ENCODE data around the gene PROSER2.

The PROSER2 gene

DNA sequence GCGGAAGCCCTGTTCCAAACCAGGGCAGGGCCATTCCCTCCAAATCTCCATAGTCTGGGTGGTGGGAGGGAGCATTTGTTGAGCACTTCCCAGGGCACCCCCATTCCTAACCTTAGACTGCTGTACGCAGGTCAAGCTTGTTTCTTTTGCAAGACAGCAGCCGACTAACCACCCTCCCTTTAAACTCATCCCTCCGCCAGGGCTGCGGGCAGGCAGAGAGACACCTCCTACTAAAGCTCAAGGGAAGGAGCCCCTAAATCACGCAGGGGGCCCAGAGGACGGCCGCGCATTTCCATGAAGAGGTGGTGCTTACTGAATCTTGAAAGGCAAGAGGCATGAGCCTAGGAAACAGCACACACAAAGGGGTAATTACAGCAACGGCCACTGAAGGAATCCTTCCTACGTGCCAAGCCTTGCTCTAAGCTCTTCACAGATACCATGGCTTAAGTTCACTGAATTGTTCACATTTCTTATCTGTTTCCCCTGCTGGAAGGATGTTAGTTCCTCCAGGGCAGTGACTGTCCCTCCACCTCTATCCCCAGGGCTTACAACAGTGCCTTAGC is 90.0 kb downstream of the PROSER2 start:
- DNase-seq, result no peak

DNA sequence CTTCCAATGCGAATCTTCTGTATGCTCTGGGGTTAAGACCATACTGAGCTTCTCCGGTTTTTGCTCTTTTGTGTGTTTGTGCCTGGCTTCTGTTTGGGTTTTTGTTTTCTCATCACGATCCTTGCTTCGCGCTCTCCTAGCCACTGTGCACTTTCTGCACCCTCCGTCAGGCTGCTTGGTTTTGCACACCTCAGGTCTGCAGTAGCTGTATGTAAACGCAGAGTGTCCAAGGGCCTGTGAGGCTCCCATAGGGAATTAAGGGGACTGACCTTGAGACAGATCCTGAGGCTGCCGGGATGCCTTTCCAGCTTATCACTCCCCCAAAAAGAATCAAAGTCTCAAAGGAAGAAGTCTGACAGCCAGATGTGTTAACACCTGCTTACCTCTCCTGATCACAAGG is 95.2 kb downstream of the PROSER2 start:
- no peak for DNase-seq

DNA sequence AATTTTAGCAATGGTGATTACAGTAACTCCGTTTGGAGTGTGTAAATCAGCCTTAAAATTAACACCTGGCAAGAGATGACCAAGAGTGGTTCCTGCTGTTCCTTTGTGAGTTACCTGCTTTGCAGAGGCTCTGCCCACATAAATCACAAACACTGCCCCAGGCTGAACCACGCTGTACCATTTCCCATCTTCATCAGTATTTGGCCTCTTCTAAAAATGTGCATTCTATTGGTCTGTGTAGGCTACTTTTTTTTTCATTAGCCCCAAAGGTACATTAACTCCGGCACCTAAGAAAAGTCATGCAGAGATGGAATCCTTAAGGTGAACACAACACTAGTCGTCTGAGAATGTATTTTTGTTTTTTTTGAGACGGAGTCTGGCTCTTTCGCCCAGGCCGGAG is 96.1 kb downstream of the PROSER2 start:
- DNase-seq, result no peak

Data from NCI-H1436 (cell line).